IgD-negative memory B cell (primary cell): ENCODE data around the gene CDCP1. TPM values are rescaled to one million over a fixed set of nuclear protein-coding genes. Genes with fewer than 3 reads are reported as not detected.
A peak's percentile ranks its signal among the peaks of the same experiment; 100 is the strongest.

Experiments
- H3K27ac Mint-ChIP-seq, 3 donors: one replicate each; pipeline ENCODE4 v1.8.0; 2020 to 2022; ENCODE audit warnings: mild to moderate bottlenecking in 3 of 3, mixed read lengths in 3 of 3, moderate library complexity in 1 of 3
- H3K27me3 Mint-ChIP-seq: one replicate; pipeline ENCODE4 v1.8.0; 2021; ENCODE audit warnings: mixed read lengths
- H3K36me3 Mint-ChIP-seq: one replicate; pipeline ENCODE4 v1.8.0; 2020; ENCODE audit warnings: mild to moderate bottlenecking, mixed read lengths
- H3K4me1 Mint-ChIP-seq, 3 donors: one replicate each; pipeline ENCODE4 v1.8.0; 2020 to 2022; ENCODE audit warnings: mixed read lengths in 3 of 3, mild to moderate bottlenecking in 1 of 3
- H3K4me3 Mint-ChIP-seq, 4 donors: one replicate each; pipeline ENCODE4 v1.8.0; 2020 to 2022; ENCODE audit warnings: mild to moderate bottlenecking in 4 of 4, mixed read lengths in 4 of 4, moderate library complexity in 3 of 4
- H3K9me3 Mint-ChIP-seq, 3 donors: one replicate each; pipeline ENCODE4 v1.8.0; 2020 to 2021; ENCODE audit warnings: mixed read lengths in 3 of 3, mild to moderate bottlenecking in 1 of 3
- polyA plus RNA-seq: library from polyadenylated mRNA; unstranded; fragments of 300-500 nt; fragmentation: Illumina TruSeq; gene quantifications from one replicate; pipeline ENCODE4 v1.2.3, GENCODE V29; 2021

CDCP1 gene
- polyA plus RNA-seq, 1 donor from 2014 or later: not detected

DNA sequence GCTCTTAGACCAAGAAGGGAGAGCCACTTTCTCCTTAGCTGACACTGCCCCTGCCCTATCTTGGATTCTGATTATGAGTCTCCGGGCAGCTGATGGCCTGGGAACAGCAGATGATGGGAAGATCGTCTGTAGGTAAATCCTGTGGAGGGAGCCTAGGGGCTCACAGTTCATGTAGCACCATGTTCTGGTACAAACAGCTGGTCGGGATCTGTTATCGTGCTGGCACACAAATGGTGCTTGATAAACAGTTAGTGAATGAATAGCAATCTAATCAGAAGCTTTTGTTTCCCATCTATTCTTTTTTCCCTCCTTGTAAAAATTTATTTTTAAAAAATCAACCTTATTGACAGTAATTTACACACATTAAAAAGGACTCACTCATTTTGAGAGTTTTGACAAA lies 26.8 kb downstream of the CDCP1 start:
- peaks cover 3% of the 10 kb centered on the region for H3K36me3 Mint-ChIP-seq
- no peak overlapping the region for H3K4me3 Mint-ChIP-seq

DNA sequence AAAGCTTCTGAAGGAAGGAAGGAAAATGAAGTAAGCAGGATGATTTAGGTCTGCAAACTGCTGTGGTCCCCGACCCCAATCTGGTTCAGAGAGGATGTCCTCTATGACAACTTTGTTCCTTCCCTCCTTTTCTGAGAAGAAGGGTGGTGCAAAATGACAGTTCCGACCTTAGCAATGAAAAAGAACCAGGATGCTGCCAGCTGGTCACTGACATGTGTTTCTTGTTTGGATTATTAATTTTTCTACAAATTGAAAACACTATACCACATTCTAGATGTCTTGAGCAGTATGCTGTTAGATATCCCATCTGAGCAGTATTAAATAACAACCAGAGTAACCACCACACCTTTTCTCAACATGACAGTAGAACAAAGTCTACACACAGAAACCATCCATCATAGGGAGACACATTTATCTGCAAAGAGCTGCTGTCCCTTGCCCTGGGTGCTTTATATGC lies 27.5 kb downstream of the CDCP1 start:
- Mint-ChIP-seq H3K36me3 (peaks cover 3% of the 10 kb centered on the region), H3K9me3 (no peaks in the 10 kb centered on the region), H3K27me3 (peaks cover 11% of the 10 kb centered on the region), H3K4me3 (no peak overlapping the region), H3K4me1 (peaks cover 2 to 10% (median 5%) of the 10 kb centered on the region in 3 donors), H3K27ac (no peak overlapping the region)

More for the DNA sequence above, 26.8 kb downstream of the CDCP1 start:
- Mint-ChIP-seq H3K9me3 (no peaks in the 10 kb centered on the region), H3K4me1 (peaks cover 2 to 10% (median 5%) of the 10 kb centered on the region in 3 donors), H3K27me3 (peaks cover 14% of the 10 kb centered on the region), H3K27ac (no peak overlapping the region)

DNA sequence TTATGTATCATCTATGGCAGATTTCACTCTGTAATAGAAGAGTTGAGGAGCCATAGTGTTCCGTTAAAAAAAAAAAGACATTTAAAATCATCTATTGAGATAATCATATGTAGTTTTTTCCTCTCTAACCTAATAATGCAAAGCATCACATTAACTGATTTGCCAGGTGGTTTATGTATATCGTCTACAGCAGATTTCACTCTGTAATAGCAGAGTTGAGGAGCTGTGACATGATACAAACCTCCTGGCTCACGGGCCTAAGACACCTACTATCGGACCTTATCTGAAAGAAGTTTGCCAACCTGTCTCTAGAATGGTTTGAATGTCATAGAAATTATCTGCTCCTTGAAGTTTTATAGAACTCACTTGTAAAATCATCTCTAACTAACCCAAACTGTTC lies 29.8 kb downstream of the CDCP1 start:
- no peaks in the 10 kb centered on the region for H3K9me3 Mint-ChIP-seq
- peaks cover 2 to 10% (median 5%) of the 10 kb centered on the region in 3 donors for H3K4me1 Mint-ChIP-seq
- H3K4me3 Mint-ChIP-seq: no peak overlapping the region
- H3K36me3 Mint-ChIP-seq: peaks cover 3% of the 10 kb centered on the region
- H3K27ac Mint-ChIP-seq: no peak overlapping the region
- peaks cover 20% of the 10 kb centered on the region for H3K27me3 Mint-ChIP-seq

DNA sequence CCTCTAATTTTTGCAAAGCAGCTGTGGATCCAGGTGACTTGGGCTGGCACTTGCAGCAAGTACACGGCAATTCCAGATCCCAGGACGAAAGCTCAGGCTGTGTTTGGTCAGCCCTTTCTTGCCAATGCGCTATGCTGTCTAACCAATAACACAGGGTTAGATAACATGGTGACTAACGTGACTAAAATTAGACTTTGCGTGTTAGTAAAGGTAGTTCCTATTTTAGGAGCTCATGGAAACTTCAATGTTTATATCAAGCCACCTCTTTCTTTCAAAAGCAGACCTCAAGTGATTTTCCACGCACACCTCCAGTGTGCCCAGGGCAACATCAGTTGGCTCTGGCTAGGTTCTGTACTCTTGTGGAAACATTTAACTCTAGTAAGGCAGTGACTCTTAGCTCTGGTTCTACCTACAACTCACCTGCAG lies 32.5 kb downstream of the CDCP1 start:
- Mint-ChIP-seq H3K4me1 (peaks cover 2 to 16% (median 5%) of the 10 kb centered on the region in 3 donors), H3K36me3 (peaks cover 3% of the 10 kb centered on the region), H3K4me3 (no peak overlapping the region), H3K27me3 (peaks cover 12% of the 10 kb centered on the region), H3K9me3 (no peaks in the 10 kb centered on the region), H3K27ac (no peak overlapping the region)

DNA sequence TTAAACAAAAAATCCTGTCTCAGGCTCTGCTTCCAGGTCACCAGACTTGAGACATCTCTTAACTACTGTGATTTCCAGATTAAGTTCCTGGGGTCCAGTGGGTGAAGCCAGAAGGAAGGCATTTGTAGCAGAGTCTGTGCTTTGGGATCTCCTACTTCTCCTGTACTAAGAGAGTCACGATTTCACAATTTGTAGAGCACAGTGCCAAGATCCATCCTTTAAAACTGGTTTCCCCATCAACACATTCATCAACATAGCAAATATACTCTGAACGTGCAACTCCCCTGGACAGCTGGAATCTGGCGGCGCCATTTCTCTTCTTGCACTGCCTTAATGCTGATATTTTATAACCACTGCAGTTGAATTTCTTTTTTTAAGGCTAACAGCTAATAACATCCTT lies 33.2 kb downstream of the CDCP1 start:
- peaks cover 2 to 11% (median 3%) of the 10 kb centered on the region in 3 donors for H3K4me1 Mint-ChIP-seq
- H3K36me3 Mint-ChIP-seq: peaks cover 3% of the 10 kb centered on the region
- H3K27me3 Mint-ChIP-seq: peaks cover 11% of the 10 kb centered on the region
- no peaks in the 10 kb centered on the region for H3K9me3 Mint-ChIP-seq
- no peak overlapping the region for H3K27ac Mint-ChIP-seq
- H3K4me3 Mint-ChIP-seq: no peak overlapping the region

DNA sequence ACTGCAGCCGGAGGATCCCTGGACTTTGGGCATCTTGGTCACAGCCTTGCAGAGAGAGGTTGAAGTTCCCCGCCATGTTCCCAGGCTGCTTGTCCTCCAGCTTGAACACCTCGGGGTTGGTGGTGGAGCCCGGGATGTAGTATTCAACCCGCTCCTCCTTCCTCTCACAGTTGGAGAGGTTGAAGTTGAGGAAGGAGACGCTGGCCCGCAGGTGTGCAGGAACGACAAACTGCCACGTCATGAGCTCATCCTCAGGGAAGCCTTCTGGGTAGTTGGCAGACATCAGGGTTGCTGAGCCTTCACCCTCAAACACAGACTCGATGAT lies 35.7 kb downstream of the CDCP1 start:
- peaks cover 12% of the 10 kb centered on the region for H3K27me3 Mint-ChIP-seq
- H3K27ac Mint-ChIP-seq: no peak overlapping the region
- H3K4me3 Mint-ChIP-seq: peak overlapping the region in 1 of 4 donors; percentile 4
- no peaks in the 10 kb centered on the region for H3K9me3 Mint-ChIP-seq
- H3K4me1 Mint-ChIP-seq: peaks cover 0 to 8% (median 1%) of the 10 kb centered on the region in 3 donors
- no peaks in the 10 kb centered on the region for H3K36me3 Mint-ChIP-seq

DNA sequence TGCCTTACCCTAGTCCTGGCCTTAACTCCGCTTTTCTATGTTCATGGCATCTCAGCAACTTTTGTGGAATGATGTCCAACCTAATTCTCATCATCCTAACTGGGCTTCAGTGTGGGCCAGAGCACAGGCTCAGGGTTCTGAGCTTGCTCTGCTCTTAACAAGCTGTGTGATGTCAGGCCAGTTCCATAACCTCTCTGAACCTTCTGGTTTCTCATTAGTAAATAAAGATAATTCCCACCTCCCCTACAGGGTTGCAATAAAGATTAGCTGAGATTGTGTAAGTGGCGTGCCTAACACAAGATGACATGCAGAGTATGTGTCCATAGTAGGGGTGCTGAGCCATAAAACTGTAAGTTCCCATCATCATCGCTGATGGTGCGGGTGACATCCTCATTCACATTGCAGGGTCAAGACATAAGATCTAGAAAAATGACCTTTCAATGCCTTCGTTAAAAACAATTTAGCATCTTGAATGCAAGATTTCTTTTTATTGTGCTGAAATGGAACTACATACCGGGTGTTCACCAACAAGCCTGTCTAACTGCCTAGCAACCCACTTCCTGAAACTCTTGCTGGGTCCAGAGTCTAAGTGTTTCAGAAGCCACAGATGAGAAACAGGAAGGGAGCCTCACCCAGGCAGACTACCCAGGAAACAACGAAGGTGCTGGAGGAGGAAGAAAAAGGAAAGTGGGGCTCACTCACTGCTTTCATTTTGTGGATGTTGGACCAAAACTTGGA lies 36.2 kb downstream of the CDCP1 start:
- H3K36me3 Mint-ChIP-seq: no peaks in the 10 kb centered on the region
- peak overlapping the region in 1 of 4 donors; percentile 15 for H3K4me3 Mint-ChIP-seq
- H3K4me1 Mint-ChIP-seq: peaks cover 0 to 8% (median 1%) of the 10 kb centered on the region in 3 donors
- H3K9me3 Mint-ChIP-seq: no peaks in the 10 kb centered on the region
- peak overlapping the region in 1 of 3 donors; percentile 12 for H3K27ac Mint-ChIP-seq
- peaks cover 15% of the 10 kb centered on the region for H3K27me3 Mint-ChIP-seq

DNA sequence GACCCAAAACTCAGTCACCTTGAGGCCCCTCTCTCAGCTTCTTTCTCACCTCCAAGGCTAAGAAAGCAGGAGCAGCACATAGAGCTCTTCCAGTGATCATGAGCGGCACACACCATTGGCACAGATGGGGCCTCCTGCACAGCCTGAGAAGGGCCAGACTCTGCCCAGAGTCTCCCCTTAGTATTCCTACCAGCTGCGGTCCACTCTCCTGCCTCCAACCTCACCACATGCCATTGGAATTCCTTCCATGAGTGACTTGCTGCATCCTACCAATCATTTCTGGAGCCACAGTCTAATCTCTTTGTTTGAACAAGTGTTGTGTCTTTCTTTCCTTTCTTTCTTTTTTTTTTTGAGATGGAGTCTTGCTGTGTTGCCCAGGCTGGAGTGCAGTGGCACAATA lies 39.3 kb downstream of the CDCP1 start:
- H3K4me3 Mint-ChIP-seq: no peak overlapping the region
- H3K27me3 Mint-ChIP-seq: peaks cover 18% of the 10 kb centered on the region
- H3K4me1 Mint-ChIP-seq: peaks cover 0 to 8% (median 1%) of the 10 kb centered on the region in 3 donors
- H3K27ac Mint-ChIP-seq: peak overlapping the region in 1 of 3 donors; percentile 74
- H3K36me3 Mint-ChIP-seq: peaks cover 3% of the 10 kb centered on the region
- H3K9me3 Mint-ChIP-seq: peaks cover 4 to 8% (median 5%) of the 10 kb centered on the region in 3 donors

DNA sequence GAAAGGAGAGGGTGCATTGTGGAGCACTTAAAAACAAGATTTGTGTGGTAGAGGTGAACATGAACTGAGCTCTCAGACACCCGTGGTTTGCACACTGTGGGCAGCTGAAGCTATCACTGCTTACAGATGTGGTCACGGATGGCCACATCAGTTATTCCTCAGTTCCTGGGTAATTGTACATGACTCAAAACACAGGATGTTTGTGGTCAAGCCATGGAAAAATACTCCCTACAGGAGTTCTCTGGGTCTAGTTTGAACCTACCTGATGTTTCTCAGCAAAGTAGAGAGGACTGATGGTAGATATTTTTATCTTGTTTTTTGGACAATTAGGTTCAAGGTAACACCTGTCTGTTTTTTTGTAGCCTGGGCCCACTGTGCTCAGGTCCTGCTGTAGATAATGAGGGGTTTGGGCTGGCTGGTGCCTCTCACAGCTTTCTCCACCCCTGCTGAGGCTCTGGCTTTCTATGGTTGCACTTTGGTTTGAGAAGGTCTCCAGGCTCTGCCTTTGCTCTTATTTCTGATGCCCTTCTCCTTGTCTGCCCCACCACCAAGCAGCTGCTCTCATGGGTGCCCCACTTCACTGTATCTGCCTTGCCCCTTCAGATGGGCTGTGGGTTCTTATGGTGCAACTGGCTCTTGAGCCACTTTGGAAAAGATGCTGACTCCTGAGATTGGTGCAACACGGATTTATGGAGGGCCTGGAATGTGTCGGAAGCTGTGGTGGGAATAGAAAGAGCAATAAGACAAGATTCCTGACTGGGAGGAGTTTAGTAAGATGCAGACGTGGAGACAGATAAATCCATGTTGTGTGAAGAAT lies 40.1 kb downstream of the CDCP1 start:
- Mint-ChIP-seq H3K27ac (no peak overlapping the region), H3K4me3 (no peak overlapping the region), H3K36me3 (peaks cover 3% of the 10 kb centered on the region), H3K9me3 (peaks cover 4 to 8% (median 5%) of the 10 kb centered on the region in 3 donors), H3K4me1 (peaks cover 0 to 8% (median 1%) of the 10 kb centered on the region in 3 donors), H3K27me3 (peaks cover 17% of the 10 kb centered on the region)

DNA sequence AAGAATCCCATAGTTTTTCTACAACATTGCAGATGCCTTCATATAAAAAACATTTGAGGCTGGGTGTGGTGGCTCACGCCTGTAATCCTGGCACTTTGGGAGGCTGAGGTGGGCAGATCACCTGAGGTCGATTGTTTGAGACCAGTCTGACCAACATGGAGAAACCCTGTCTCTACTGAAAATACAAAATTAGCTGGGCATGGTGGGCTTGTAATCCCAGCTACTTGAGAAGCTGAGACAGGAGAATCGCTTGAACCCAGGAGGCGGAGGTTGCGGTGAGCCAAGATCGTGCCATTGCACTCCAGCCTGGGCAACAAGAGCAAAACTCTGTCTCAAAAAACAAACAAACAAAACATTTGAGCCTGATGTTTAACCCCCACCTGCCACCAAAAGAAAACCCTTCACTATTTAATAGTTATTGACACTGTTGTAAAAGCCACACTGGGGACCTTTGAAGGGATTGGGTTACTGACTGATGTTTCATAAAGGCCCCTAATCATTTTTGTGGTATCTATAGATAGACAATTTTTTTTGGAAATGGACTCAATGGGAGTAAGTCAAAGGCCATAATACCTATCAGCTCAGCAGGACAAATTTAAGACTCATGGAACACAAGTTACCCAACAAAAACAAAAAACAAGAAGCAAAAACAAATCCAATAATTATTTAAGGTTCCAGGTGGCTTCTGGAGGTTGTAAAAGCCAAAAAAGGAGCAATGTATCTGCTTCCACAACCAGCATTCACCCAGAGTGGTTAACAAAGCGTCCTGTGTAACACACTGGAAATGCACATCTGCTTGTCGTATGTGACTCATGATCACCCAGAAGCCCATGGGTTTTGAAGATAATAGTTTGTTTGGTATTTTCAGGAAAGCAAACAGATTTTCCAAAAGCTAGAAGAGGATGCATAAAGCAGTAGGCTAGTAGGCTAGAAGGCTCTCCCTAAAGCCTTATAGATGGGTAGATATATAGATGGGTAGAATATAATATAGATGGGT lies 41.2 kb downstream of the CDCP1 start:
- Mint-ChIP-seq H3K27ac (no peak overlapping the region), H3K4me1 (peaks cover 0 to 4% (median 1%) of the 10 kb centered on the region in 3 donors), H3K36me3 (peaks cover 3% of the 10 kb centered on the region), H3K27me3 (peaks cover 20% of the 10 kb centered on the region), H3K9me3 (peaks cover 4 to 8% (median 5%) of the 10 kb centered on the region in 3 donors), H3K4me3 (no peak overlapping the region)

DNA sequence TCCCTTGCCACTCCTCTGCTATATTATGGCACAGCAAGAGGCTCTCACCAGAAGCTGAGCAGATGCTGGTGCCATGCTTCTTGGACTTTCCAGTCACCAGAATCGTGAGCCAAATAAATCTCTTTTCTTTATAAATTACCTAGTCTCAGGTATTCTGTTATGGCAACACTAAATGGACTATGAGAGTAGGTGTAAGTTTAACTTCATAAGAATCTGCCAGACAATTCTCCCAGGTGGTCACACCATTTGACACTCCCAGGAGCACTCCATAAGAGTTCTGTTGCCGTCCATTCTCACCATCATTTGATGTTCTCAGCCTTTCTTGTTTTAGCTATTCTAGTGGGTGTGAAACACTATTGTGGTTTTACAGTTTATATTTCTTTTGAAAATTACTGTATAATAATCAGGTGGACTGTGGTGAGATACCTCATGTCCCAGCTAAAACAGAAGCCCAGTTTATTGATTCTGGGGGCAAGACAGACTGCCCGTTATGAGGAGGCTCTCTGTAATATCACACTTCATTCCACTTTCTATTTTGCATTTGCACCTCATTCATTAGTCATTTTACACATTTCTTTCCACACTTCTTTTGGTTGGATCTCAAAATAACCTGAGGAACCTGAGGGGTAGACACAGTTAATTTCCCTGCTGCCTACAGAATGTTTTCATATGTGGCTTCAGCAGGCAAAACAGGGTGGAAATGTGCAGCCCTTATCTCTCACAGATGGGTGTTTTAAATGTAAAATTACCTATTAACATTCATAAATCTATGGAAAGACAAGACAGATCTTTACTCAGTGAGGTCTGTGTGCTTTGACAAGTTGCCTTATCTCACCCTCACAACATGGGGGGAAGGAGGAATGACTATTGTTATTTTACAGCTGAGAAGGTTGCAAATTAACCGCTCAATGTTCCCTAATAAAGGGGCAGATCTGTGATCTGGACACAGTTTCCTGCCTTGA lies 42.1 kb downstream of the CDCP1 start:
- Mint-ChIP-seq H3K4me3 (no peak overlapping the region), H3K4me1 (peaks cover 0 to 1% (median 0%) of the 10 kb centered on the region in 3 donors), H3K27me3 (peaks cover 23% of the 10 kb centered on the region), H3K9me3 (peaks cover 4 to 8% (median 5%) of the 10 kb centered on the region in 3 donors), H3K27ac (no peak overlapping the region), H3K36me3 (peaks cover 3% of the 10 kb centered on the region)

DNA sequence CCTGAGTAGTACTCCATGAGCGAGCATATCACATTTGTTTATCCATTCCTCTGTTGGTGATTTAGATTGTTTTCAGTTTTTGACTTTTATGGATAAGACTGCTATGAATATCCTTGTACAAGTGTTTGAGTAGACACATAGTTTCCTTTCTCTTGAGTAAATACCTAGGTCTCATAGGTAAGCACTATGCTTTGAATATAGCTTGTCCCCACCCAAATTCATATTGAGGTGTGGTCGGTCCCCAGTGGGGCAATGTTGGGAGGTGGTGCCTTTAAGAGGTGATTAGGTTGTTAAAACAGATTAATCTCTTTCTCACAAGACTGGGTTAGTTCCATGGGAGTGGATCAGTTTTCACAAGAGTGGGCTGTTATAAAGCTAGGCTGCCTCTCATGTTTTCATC lies 42.8 kb downstream of the CDCP1 start:
- Mint-ChIP-seq H3K27me3 (peaks cover 23% of the 10 kb centered on the region), H3K9me3 (peaks cover 4 to 8% (median 5%) of the 10 kb centered on the region in 3 donors), H3K27ac (no peak overlapping the region)

DNA sequence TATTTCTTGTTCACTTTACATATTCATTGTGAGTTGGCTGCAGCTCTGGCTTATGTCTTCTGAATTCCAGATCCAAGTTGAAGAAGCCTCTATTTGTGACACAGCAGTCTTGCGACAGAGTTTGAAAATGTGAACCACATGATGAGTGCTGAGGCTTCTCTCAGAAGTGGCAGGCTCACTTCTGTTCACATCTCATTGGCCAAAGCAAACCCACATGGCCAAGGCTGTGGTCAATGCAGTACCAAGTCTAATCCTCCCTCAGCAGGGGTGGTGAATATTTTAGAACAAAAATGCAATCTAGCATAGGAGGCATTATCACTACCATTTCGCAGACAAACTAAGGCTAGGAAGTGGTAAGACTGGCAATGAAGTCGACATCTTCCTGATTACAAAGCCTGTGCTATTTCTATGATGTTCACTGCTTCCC lies 45.2 kb downstream of the CDCP1 start:
- Mint-ChIP-seq H3K4me3 (no peak overlapping the region), H3K4me1 (no peaks in the 10 kb centered on the region), H3K36me3 (peaks cover 3% of the 10 kb centered on the region), H3K27ac (no peak overlapping the region), H3K27me3 (peaks cover 20% of the 10 kb centered on the region), H3K9me3 (peaks cover 4 to 8% (median 5%) of the 10 kb centered on the region in 3 donors)

More for the DNA sequence above, 42.8 kb downstream of the CDCP1 start:
- no peak overlapping the region for H3K4me3 Mint-ChIP-seq
- H3K36me3 Mint-ChIP-seq: peaks cover 3% of the 10 kb centered on the region
- peaks cover 0 to 1% (median 0%) of the 10 kb centered on the region in 3 donors for H3K4me1 Mint-ChIP-seq
